SK-N-SH (cell line): ENCODE measurements around the gene KPNB1. TPM values are rescaled to one million over a fixed set of nuclear protein-coding genes. Genes with fewer than 3 reads are reported as not detected.

ENCODE experiments used
- CTCF ChIA-PET: fragments of 300-600, 350-600 bp; formaldehyde crosslinking; extraction: SDS; loops from one replicate; lab custom pipeline; 2021; lab: Yijun Ruan, JAX
- POLR2A ChIA-PET: fragments of 350-600 bp; sonication (Branson Sonifier 250); formaldehyde crosslinking; extraction: SDS; loops from one replicate; lab custom pipeline; 2020; ENCODE audit warnings: antibody characterized with exemption, inconsistent platforms; lab: Yijun Ruan, JAX
- DNase-seq: peaks from one replicate; pipeline ENCODE4 v3.0.0; 2012
- H2AFZ ChIP-seq: fragments of 200-600 bp; sonication (generic); 2 replicates; pipeline ENCODE4 v1.8.1; 2016; ENCODE audit warnings: antibody characterized with exemption, mild to moderate bottlenecking, low read depth
- H3F3A ChIP-seq: fragments of 200-600 bp; sonication (generic); replicated peaks from 2 replicates; pipeline ENCODE3; 2016; ENCODE audit warnings: antibody characterized with exemption, mild to moderate bottlenecking; ENCODE audit not compliant: insufficient read depth
- H3K27ac ChIP-seq, 2 experiments: fragments of 200-500 bp in 1 of 2; fragments of 200-600 bp in 1 of 2; sonication (Bioruptor generic) in 1 of 2; sonication (generic), shearing (Covaris generic) in 1 of 2; 2 replicates each; pipeline versions ENCODE4 v1.5.1 to v1.6.1; 2014 to 2016; ENCODE audit warnings: low read depth in 2 of 2, inconsistent platforms in 1 of 2, low read length in 1 of 2, mild to moderate bottlenecking in 1 of 2, mixed read lengths in 1 of 2
- H3K27me3 ChIP-seq: fragments of 200-600 bp; sonication (generic), shearing (Covaris generic); 2 replicates; pipeline ENCODE4 v1.6.1; 2016; ENCODE audit warnings: mixed run types; ENCODE audit not compliant: insufficient read depth
- H3K36me3 ChIP-seq, 2 experiments: fragments of 200-500 bp in 1 of 2; fragments of 200-600 bp in 1 of 2; sonication (Bioruptor generic) in 1 of 2; sonication (generic) in 1 of 2; replicated peaks in 1 of 2; 2 replicates each; pipeline versions ENCODE3 to v1.5.1; 2014 to 2016; ENCODE audit warnings: low read length in 1 of 2, mild to moderate bottlenecking in 1 of 2; ENCODE audit not compliant: insufficient read depth in 2 of 2, control insufficient read depth in 1 of 2
- H3K4me1 ChIP-seq, 2 experiments: fragments of 200-500 bp in 1 of 2; fragments of 200-600 bp in 1 of 2; sonication (Bioruptor generic) in 1 of 2; sonication (generic), shearing (Covaris generic) in 1 of 2; 2 replicates each; pipeline versions ENCODE4 v1.5.1 to v1.6.1; 2014 to 2016; ENCODE audit warnings: low read depth in 1 of 2, low read length in 1 of 2, mixed run types in 1 of 2; ENCODE audit not compliant: insufficient read depth in 2 of 2, control insufficient read depth in 1 of 2
- H3K4me2 ChIP-seq: fragments of 200-600 bp; sonication (generic), shearing (Covaris generic); 2 replicates; pipeline ENCODE4 v1.6.1; 2017; ENCODE audit warnings: mixed run types
- H3K4me3 ChIP-seq, 2 experiments: fragments of 200-500 bp in 1 of 2; fragments of 200-600 bp in 1 of 2; sonication (Bioruptor generic) in 1 of 2; sonication (generic), shearing (Covaris generic) in 1 of 2; 2 replicates each; pipeline versions ENCODE4 v1.5.1 to v1.8.1; 2014 to 2016; ENCODE audit warnings: low read depth in 2 of 2, inconsistent platforms in 1 of 2, low read length in 1 of 2, mild to moderate bottlenecking in 1 of 2, mixed read lengths in 1 of 2, moderate library complexity in 1 of 2
- H3K79me2 ChIP-seq: fragments of 200-600 bp; sonication (generic); 2 replicates; pipeline ENCODE4 v1.8.1; 2017; ENCODE audit warnings: mild to moderate bottlenecking; ENCODE audit not compliant: insufficient read depth
- H3K9ac ChIP-seq: fragments of 200-600 bp; sonication (generic); 2 replicates; pipeline ENCODE4 v1.6.1; 2017; ENCODE audit warnings: mixed run types
- H3K9me2 ChIP-seq: fragments of 200-600 bp; sonication (generic); 2 replicates; pipeline ENCODE4 v1.6.1; 2017; ENCODE audit warnings: mixed run types
- H3K9me3 ChIP-seq: fragments of 200-600 bp; sonication (generic); 2 replicates; pipeline ENCODE4 v1.6.1; 2017; ENCODE audit warnings: mixed run types, mild to moderate bottlenecking, moderate library complexity
- H4K20me1 ChIP-seq: fragments of 200-600 bp; sonication (generic); 2 replicates; pipeline ENCODE4 v1.6.1; 2017; ENCODE audit warnings: mild to moderate bottlenecking, mixed run types; ENCODE audit not compliant: insufficient read depth
- CHD2 ChIP-seq: fragments of 150-350 bp; IDR thresholded peaks from 2 replicates; pipeline ENCODE4 v1.6.1; 2018; ENCODE audit warnings: low read length; ENCODE audit not compliant: partially characterized antibody
- ELF1 ChIP-seq: IDR thresholded peaks from 2 replicates; pipeline ENCODE4 v1.4.0; 2012
- EP300 ChIP-seq, 2 experiments: IDR thresholded peaks; 2 replicates each; pipeline versions ENCODE4 v1.4.0 to v1.6.1; 2012; ENCODE audit warnings: borderline replicate concordance in 1 of 2, low read depth in 1 of 2, low read length in 1 of 2
- EZH2phosphoT487 ChIP-seq: fragments of 200-600 bp; sonication (generic); IDR thresholded peaks from 2 replicates; pipeline ENCODE4 v1.6.1; 2017; ENCODE audit warnings: low read depth, mixed run types, mild to moderate bottlenecking, antibody characterized with exemption, moderate library complexity, borderline replicate concordance
- FOXM1 ChIP-seq: IDR thresholded peaks from 2 replicates; pipeline ENCODE4 v1.4.0; 2012; ENCODE audit warnings: low read depth, mild to moderate bottlenecking
- MEF2A ChIP-seq: IDR thresholded peaks from 2 replicates; pipeline ENCODE4 v1.4.0; 2012; ENCODE audit warnings: low read depth, borderline replicate concordance
- NFIC ChIP-seq: IDR thresholded peaks from 2 replicates; pipeline ENCODE4 v1.4.0; 2012; ENCODE audit warnings: borderline replicate concordance
- NRF1 ChIP-seq: IDR thresholded peaks from 2 replicates; pipeline ENCODE4 v1.6.1; 2012; ENCODE audit warnings: low read depth, mild to moderate bottlenecking, low read length
- POLR2AphosphoS5 ChIP-seq: IDR thresholded peaks from 2 replicates; pipeline ENCODE4 v1.6.1; 2012; ENCODE audit warnings: low read depth, low read length
- RAD21 ChIP-seq: IDR thresholded peaks from 2 replicates; pipeline ENCODE4 v1.6.1; 2012; ENCODE audit warnings: mild to moderate bottlenecking, low read length
- SIN3A ChIP-seq: IDR thresholded peaks from 2 replicates; pipeline ENCODE4 v1.6.1; 2012; ENCODE audit warnings: low read depth, mild to moderate bottlenecking, low read length, moderate library complexity, borderline replicate concordance
- WGBS: methylation state at CpG from one replicate; pipeline ENCODE4 v1.1.6; 2017; ENCODE audit warnings: low lambda C conversion rate; 5-methylcytosine and 5-hydroxymethylcytosine counted together
- polyA plus RNA-seq, 3 experiments: library from polyadenylated mRNA; depleted of rRNA; stranded (reverse); fragments of >200 nt; gene quantifications; 2 replicates each; pipeline ENCODE4 v1.2.3, GENCODE V29; 2012
- TF ChIP-seq, protein P1 (sequence below): IDR thresholded peaks from 2 replicates; pipeline ENCODE4 v1.4.0; 2012; ENCODE audit warnings: low read depth, borderline replicate concordance
- TF ChIP-seq, protein P2 (sequence below): IDR thresholded peaks from 2 replicates; pipeline ENCODE4 v1.6.1; 2012; ENCODE audit warnings: mild to moderate bottlenecking, low read depth, low read length, moderate library complexity
- TF ChIP-seq, protein P3 (sequence below): IDR thresholded peaks from 2 replicates; pipeline ENCODE4; 2012
- TF ChIP-seq, protein P4 (sequence below): fragments of 150-350 bp; IDR thresholded peaks from 2 replicates; pipeline ENCODE4 v1.6.1; 2017; ENCODE audit warnings: antibody characterized with exemption, low read length, low read depth, borderline replicate concordance

Gene KPNB1
- polyA plus RNA-seq, 1 of the 3 experiments (the other 2 are of a cell fraction): 89.5 TPM

DNA sequence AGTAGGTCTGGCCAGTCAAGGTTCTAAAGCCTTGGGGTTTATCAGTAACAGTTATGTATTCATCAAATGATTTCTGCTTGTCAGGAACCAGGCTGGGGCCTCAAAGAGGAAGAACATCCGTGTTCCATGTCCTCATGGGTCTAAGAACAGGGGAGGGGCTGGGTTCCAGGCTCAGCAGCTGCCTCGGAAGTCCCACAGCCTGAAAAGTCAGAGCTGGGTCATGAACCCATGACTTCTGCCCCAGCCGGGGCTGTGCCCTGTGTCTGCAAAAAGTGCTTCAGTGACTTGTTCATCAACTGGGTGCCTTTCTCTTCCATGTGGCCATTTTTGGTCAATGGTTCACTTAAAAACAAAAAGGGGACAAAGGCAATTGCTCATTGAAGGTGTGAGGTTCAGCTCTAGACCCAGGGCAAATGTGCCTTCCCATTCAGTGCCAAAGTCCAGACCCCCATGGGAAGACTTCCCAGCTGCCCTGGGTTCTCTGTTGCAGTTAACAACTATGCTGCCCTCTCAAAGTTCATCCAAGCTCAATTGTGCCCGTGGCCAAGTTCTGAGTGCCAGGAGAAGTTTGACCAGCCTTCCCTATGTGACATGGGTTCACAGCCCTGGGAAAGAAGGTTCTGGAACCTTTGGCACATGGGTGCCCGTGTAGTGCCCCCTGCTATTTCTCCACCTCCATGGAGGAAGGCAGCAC, 62.8 kb downstream of the KPNB1 start (continued):
- TF ChIP-seq, protein P1, sequence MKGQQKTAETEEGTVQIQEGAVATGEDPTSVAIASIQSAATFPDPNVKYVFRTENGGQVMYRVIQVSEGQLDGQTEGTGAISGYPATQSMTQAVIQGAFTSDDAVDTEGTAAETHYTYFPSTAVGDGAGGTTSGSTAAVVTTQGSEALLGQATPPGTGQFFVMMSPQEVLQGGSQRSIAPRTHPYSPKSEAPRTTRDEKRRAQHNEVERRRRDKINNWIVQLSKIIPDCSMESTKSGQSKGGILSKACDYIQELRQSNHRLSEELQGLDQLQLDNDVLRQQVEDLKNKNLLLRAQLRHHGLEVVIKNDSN: no peak
- TF ChIP-seq FOXM1: no peak

DNA sequence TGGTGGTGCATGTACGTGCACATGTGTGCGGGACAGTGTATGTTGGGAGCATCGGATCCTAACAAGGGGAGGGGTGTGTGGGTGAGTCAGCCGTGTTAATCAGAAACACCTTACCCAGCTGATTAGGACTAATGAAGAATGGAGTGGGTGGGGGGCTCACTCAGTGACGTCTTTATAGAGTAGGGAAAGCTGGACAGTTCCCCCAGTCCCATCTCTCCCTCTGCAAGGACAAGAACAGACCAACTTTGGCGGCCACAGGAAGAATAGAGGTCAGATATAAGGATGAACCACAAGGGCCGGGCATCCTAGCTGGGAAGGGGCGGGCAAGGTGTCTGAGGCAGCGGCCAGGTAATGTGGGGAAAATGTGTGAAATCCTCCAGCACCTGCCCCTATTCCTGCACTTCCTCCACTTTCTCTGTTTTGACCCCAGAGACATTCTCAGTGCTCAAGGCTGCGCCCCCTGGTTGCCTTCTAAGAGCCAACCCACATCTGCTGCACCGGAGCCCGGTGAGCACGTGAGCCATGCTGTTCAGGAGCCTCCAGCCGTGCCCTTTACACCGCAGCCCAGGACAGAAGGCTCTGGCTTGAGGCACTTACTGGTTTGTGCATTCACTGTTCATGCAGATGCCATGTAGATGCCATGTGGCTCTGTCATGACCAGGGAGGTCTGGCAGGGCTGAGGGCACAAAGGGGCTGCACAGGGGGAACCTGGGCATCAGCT, 64.4 kb downstream of the KPNB1 start:
- WGBS: 28% methylated on average over 15 of the region's 15 CpGs
- Histone ChIP-seq H3K27ac (no peak overlapping the region), H3K9me2 (no peaks in the 10 kb centered on the region), H3K9me3 (no peaks in the 10 kb centered on the region), H3K9ac (no peak overlapping the region), H3K4me3 (no peak overlapping the region), H3K27me3 (peaks cover 65% of the 10 kb centered on the region), H4K20me1 (peaks cover 28% of the 10 kb centered on the region; the same call in 1 of the 2 replicates), H3K36me3 (peaks cover 0 to 21% of the 10 kb centered on the region in 2 experiments), H3K79me2 (no peaks in the 10 kb centered on the region), H3K4me1 (peaks cover 0 to 9% of the 10 kb centered on the region in 2 experiments; a peak in 3 of 4 replicates), H3K4me2 (no peak overlapping the region), H2AFZ (no peak overlapping the region), H3F3A (peaks cover 9% of the 10 kb centered on the region)
- CTCF ChIA-PET: interaction anchor here (0.7 to 14.7 kb wide), 10 partner anchors 10 to 88 kb away, joined by 3 to 195 read pairs (median 3); partner anchors contain the start of gene TBKBP1
- POLR2A ChIA-PET: no interaction called here
- TF ChIP-seq, protein P2, sequence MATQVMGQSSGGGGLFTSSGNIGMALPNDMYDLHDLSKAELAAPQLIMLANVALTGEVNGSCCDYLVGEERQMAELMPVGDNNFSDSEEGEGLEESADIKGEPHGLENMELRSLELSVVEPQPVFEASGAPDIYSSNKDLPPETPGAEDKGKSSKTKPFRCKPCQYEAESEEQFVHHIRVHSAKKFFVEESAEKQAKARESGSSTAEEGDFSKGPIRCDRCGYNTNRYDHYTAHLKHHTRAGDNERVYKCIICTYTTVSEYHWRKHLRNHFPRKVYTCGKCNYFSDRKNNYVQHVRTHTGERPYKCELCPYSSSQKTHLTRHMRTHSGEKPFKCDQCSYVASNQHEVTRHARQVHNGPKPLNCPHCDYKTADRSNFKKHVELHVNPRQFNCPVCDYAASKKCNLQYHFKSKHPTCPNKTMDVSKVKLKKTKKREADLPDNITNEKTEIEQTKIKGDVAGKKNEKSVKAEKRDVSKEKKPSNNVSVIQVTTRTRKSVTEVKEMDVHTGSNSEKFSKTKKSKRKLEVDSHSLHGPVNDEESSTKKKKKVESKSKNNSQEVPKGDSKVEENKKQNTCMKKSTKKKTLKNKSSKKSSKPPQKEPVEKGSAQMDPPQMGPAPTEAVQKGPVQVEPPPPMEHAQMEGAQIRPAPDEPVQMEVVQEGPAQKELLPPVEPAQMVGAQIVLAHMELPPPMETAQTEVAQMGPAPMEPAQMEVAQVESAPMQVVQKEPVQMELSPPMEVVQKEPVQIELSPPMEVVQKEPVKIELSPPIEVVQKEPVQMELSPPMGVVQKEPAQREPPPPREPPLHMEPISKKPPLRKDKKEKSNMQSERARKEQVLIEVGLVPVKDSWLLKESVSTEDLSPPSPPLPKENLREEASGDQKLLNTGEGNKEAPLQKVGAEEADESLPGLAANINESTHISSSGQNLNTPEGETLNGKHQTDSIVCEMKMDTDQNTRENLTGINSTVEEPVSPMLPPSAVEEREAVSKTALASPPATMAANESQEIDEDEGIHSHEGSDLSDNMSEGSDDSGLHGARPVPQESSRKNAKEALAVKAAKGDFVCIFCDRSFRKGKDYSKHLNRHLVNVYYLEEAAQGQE: peak; percentile 79
- no peak for TF ChIP-seq NRF1
- no peak for DNase-seq

DNA sequence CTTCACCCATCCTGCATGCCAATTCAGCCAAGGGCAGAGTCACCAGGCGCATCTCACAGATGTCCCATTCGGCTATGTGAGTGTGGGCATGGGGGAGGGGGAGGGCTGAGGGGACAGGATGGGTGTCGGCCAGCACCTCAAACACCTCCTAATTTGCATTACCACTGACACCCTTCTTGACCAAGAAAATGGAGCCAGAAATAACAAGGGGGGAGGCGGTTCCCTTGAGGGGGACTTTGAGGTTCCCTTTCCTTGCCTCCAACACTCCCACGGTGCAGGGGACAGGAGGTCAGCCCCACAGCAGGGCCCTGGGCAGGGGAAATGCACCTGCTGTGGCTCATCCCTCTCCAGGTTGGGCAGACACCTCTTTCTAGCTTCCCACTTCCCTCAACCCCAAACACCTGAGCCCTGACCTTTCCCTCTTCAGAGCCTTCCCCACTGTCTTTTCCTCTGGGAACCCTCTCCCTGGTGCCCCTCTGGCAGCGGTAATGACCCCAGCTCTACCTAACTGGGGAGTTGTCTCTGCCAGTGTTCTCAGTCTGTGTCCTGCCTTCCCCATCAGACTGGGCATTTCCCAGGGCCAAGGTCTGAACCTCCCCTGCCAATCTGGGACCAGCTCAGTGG, 65.2 kb downstream of the KPNB1 start:
- H2AFZ ChIP-seq: no peak overlapping the region
- H3K79me2 ChIP-seq: no peaks in the 10 kb centered on the region
- H3K9ac ChIP-seq: no peak overlapping the region
- no peak for DNase-seq
- no peaks in the 10 kb centered on the region for H3K9me2 ChIP-seq
- peaks cover 0 to 16% of the 10 kb centered on the region in 2 experiments; a peak in 3 of 4 replicates for H3K4me1 ChIP-seq
- no peak overlapping the region for H3K4me3 ChIP-seq
- H3K4me2 ChIP-seq: no peak overlapping the region
- WGBS: 51% methylated on average over 6 of the region's 6 CpGs
- peaks cover 15% of the 10 kb centered on the region for H3F3A ChIP-seq
- no peaks in the 10 kb centered on the region for H3K9me3 ChIP-seq
- H3K27ac ChIP-seq: no peak overlapping the region
- peaks cover 0 to 13% of the 10 kb centered on the region in 2 experiments for H3K36me3 ChIP-seq
- TF ChIP-seq RAD21: no peak
- no peak for TF ChIP-seq FOXM1
- no peak for TF ChIP-seq POLR2AphosphoS5
- no peak for TF ChIP-seq NFIC
- TF ChIP-seq MEF2A: no peak
- TF ChIP-seq CHD2: no peak
- no peak for TF ChIP-seq SIN3A
- TF ChIP-seq EZH2phosphoT487: no peak
- TF ChIP-seq NRF1: no peak
- TF ChIP-seq ELF1: no peak
- TF ChIP-seq, protein P3, sequence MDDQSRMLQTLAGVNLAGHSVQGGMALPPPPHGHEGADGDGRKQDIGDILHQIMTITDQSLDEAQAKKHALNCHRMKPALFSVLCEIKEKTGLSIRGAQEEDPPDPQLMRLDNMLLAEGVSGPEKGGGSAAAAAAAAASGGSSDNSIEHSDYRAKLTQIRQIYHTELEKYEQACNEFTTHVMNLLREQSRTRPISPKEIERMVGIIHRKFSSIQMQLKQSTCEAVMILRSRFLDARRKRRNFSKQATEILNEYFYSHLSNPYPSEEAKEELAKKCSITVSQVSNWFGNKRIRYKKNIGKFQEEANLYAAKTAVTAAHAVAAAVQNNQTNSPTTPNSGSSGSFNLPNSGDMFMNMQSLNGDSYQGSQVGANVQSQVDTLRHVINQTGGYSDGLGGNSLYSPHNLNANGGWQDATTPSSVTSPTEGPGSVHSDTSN: no peak
- TF ChIP-seq, protein P4, sequence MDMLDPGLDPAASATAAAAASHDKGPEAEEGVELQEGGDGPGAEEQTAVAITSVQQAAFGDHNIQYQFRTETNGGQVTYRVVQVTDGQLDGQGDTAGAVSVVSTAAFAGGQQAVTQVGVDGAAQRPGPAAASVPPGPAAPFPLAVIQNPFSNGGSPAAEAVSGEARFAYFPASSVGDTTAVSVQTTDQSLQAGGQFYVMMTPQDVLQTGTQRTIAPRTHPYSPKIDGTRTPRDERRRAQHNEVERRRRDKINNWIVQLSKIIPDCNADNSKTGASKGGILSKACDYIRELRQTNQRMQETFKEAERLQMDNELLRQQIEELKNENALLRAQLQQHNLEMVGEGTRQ: no peak
- no peak for TF ChIP-seq EP300 (IDR thresholded peaks at IDR 0.05; ENCODE audit: borderline replicate concordance in 1 of 2, low read depth in 1 of 2, low read length in 1 of 2)
- peaks cover 67% of the 10 kb centered on the region for H3K27me3 ChIP-seq
- ChIA-PET CTCF (interaction anchor here (1.0 to 14.7 kb wide), 7 partner anchors 11 to 61 kb away, joined by 3 to 195 read pairs (median 7); partner anchors contain the start of genes TBKBP1 and TBX21), POLR2A (no interaction called here)
- H4K20me1 ChIP-seq: peaks cover 26% of the 10 kb centered on the region; the same call in 1 of the 2 replicates
